ENCODE data around the gene FGF1.

The FGF1 gene

GRCh38 chr5:142578161-142578830 lies 107.6 kb downstream of the FGF1 start:
- Histone ChIP-seq H3K36me3 (ENCODE audit: control insufficient read depth, insufficient read depth, low read length) (no peaks in the 10 kb centered on the region), H3K4me2 (ENCODE audit: low read length) (no peak overlapping the region), H3K79me2 (no peaks in the 10 kb centered on the region), H3K4me3 (ENCODE audit: low read depth, low read length) (no peak overlapping the region), H3K27ac (no peak overlapping the region), H2AFZ (no peak overlapping the region), H3K9me3 (ENCODE audit: control insufficient read depth, low read length) (no peaks in the 10 kb centered on the region), H3K9ac (no peak overlapping the region), H3K4me1 (no peaks in the 10 kb centered on the region), H3K27me3 (ENCODE audit: control insufficient read depth, insufficient read depth, low read length) (no peaks in the 10 kb centered on the region)
- TF ChIP-seq CTCF (IDR thresholded peaks at IDR 0.05): no peak

- TF ChIP-seq CTCF (IDR thresholded peaks at IDR 0.05): no peak
- Histone ChIP-seq H3K4me2 (ENCODE audit: low read length) (no peak overlapping the region), H3K79me2 (no peaks in the 10 kb centered on the region), H2AFZ (no peak overlapping the region), H3K27ac (no peak overlapping the region), H3K36me3 (ENCODE audit: control insufficient read depth, insufficient read depth, low read length) (no peaks in the 10 kb centered on the region), H3K4me1 (no peaks in the 10 kb centered on the region), H3K9me3 (ENCODE audit: control insufficient read depth, low read length) (no peaks in the 10 kb centered on the region), H3K4me3 (ENCODE audit: low read depth, low read length) (no peak overlapping the region), H3K27me3 (ENCODE audit: control insufficient read depth, insufficient read depth, low read length) (no peaks in the 10 kb centered on the region), H3K9ac (no peak overlapping the region)
Measured at GRCh38 chr5:142576804-142577203, 109.1 kb downstream of the FGF1 start.

GRCh38 chr5:142576303-142576702 lies 109.6 kb downstream of the FGF1 start:
- Histone ChIP-seq H2AFZ (no peak overlapping the region), H3K4me1 (no peaks in the 10 kb centered on the region), H3K79me2 (no peaks in the 10 kb centered on the region), H3K27ac (no peak overlapping the region), H3K4me3 (ENCODE audit: low read depth, low read length) (no peak overlapping the region), H3K27me3 (ENCODE audit: control insufficient read depth, insufficient read depth, low read length) (no peaks in the 10 kb centered on the region), H3K9ac (no peak overlapping the region), H3K36me3 (ENCODE audit: control insufficient read depth, insufficient read depth, low read length) (no peaks in the 10 kb centered on the region), H3K9me3 (ENCODE audit: control insufficient read depth, low read length) (no peaks in the 10 kb centered on the region), H3K4me2 (ENCODE audit: low read length) (no peak overlapping the region)
- TF ChIP-seq CTCF (IDR thresholded peaks at IDR 0.05): no peak

- no peak overlapping the region for H3K9ac ChIP-seq
- no peaks in the 10 kb centered on the region for H3K27me3 ChIP-seq (ENCODE audit: control insufficient read depth, insufficient read depth, low read length)
- no peak for TF ChIP-seq CTCF (IDR thresholded peaks at IDR 0.05)
- H3K4me3 ChIP-seq (ENCODE audit: low read depth, low read length): no peak overlapping the region
- H3K27ac ChIP-seq: no peak overlapping the region
- H3K79me2 ChIP-seq: no peaks in the 10 kb centered on the region
- no peak overlapping the region for H3K4me2 ChIP-seq (ENCODE audit: low read length)
- no peaks in the 10 kb centered on the region for H3K4me1 ChIP-seq
- no peaks in the 10 kb centered on the region for H3K9me3 ChIP-seq (ENCODE audit: control insufficient read depth, low read length)
- no peak overlapping the region for H2AFZ ChIP-seq
- H3K36me3 ChIP-seq (ENCODE audit: control insufficient read depth, insufficient read depth, low read length): no peaks in the 10 kb centered on the region
Measured at GRCh38 chr5:142572006-142572405, 113.9 kb downstream of the FGF1 start.

GRCh38 chr5:142571371-142571770 lies 114.5 kb downstream of the FGF1 start:
- no peak overlapping the region for H3K9ac ChIP-seq
- TF ChIP-seq CTCF (IDR thresholded peaks at IDR 0.05): no peak
- no peak overlapping the region for H3K4me2 ChIP-seq (ENCODE audit: low read length)
- H3K36me3 ChIP-seq (ENCODE audit: control insufficient read depth, insufficient read depth, low read length): no peaks in the 10 kb centered on the region
- H2AFZ ChIP-seq: no peak overlapping the region
- no peak overlapping the region for H3K27ac ChIP-seq
- H3K4me1 ChIP-seq: no peaks in the 10 kb centered on the region
- H3K27me3 ChIP-seq (ENCODE audit: control insufficient read depth, insufficient read depth, low read length): no peaks in the 10 kb centered on the region
- H3K9me3 ChIP-seq (ENCODE audit: control insufficient read depth, low read length): no peaks in the 10 kb centered on the region
- H3K4me3 ChIP-seq (ENCODE audit: low read depth, low read length): no peak overlapping the region
- no peaks in the 10 kb centered on the region for H3K79me2 ChIP-seq

Measured in parathyroid adenoma (tissue), 2 donors.